22Rv1 (cell line): Measurements from ENCODE around the gene C12orf75.

ENCODE experiments used
- H3K27ac ChIP-seq: fragments of 450-650 bp; 2 replicates; pipeline ENCODE4 v1.5.1; 2017
- CTCF ChIP-seq: fragments of 450-650 bp; IDR thresholded peaks from 2 replicates; pipeline ENCODE4 v1.5.1; 2017; ENCODE audit warnings: mild to moderate bottlenecking
- ZFX ChIP-seq: fragments of 450-650 bp; IDR thresholded peaks from 2 replicates; pipeline ENCODE4 v1.6.1; 2017; ENCODE audit warnings: antibody characterized with exemption, borderline replicate concordance

C12orf75 gene

DNA sequence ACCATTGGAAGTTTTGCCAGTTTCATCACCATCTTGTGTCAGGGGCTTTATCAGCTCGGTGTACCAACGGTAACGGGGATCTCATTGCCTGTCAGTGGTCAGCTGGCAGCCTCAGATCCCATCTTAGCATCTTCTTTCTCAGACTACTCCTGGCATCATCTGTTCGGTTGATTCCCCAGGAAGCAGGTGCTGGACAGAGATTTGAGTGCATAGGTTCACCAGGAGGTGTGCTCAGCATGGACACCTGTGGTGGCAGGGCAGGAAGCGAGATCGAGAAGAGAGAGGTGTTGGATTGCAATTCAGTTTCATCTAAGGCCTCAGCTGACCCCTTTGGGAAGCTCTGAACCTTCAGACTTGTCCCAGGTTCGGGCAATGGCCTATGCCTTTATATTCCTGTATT, 76.0 kb downstream of the C12orf75 start:
- no peak for TF ChIP-seq CTCF
- TF ChIP-seq ZFX: no peak
- no peak overlapping the region for H3K27ac ChIP-seq

DNA sequence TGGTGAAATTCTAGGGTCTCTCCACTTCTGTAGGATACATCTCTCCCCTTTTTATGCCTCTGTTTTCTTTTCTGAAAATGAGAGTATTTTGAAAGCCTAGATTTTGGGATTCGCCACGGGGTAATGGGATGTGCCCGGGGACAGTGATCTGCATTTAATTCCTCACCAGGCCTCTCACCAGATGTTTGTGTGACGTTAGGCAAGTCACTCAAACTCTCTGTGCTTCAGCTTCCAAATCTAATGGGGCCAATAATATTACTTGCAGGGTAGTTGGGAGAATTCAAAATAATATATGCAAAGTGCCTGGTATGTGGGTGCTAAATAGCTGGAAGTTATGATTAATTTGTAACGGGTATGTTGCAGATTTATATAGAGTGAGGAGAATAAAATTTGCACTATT, 78.8 kb downstream of the C12orf75 start:
- no peak for TF ChIP-seq ZFX
- no peak for TF ChIP-seq CTCF
- no peak overlapping the region for H3K27ac ChIP-seq

DNA sequence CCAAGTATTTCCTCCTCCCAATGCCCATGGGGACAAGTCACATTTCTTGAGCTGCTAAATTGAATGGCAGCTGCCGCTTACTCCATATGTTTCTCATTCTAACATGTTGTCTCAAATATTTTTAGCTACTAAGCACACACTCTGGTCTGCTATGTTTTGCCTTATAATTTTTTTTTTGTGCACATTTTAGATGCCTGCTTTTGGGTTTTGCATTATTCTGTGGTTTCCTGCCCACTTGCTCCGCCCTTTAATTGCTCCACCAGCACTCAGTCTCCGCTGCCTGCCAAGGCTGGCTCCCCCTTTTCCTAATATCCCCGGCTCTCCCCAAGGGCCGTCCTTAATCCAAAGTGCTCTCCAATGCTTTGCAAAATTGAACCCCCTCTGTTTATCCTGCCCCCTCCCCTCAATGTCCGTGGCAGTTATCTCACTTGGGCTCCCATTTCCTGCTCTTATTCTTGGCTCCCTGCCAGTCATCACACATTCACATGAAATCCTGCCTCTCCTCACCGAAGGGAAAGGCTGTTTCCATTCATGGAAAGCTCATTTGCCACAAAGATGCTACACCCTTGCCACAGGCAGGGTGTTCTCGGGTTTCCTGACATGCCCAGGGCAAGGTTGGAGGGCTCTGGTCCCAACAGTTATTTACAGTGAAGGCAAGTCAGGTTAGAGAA, 79.4 kb downstream of the C12orf75 start:
- H3K27ac ChIP-seq: no peak overlapping the region
- no peak for TF ChIP-seq ZFX
- TF ChIP-seq CTCF: no peak

DNA sequence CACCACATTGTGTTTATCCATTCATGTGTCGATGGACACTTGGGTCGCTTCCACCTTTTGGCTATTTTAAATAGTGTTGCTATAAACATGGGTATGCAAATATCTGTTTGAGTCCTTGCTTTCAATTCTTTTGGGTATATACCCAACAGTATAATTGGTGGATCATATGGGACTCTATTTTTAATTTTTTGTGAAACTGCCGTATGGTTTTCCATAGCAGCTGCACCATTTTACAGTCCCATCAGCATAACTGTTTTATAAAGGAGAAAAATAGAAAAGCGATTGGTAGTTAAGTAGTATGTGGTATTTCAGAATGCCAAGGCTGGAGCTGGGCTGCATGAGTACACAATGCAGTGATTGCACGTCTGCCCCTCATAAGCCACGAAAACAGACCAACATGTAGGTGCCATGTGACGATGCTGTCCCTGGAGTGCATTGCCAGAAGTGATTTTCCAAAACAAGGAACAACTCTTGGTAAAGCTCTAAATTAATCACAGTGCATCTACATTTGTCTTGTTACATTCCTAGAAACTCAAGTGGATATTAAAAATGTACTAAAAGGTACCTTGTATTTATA, 83.5 kb downstream of the C12orf75 start:
- TF ChIP-seq ZFX: no peak
- TF ChIP-seq CTCF: no peak
- H3K27ac ChIP-seq: no peak overlapping the region

GRCh38 chr12:105417732-105418131, 87.2 kb downstream of the C12orf75 start:
- no peak for TF ChIP-seq CTCF
- TF ChIP-seq ZFX: no peak
- no peak overlapping the region for H3K27ac ChIP-seq

GRCh38 chr12:105418229-105418628, 87.7 kb downstream of the C12orf75 start:
- H3K27ac ChIP-seq: no peak overlapping the region
- TF ChIP-seq CTCF (no peak), ZFX (no peak)

DNA sequence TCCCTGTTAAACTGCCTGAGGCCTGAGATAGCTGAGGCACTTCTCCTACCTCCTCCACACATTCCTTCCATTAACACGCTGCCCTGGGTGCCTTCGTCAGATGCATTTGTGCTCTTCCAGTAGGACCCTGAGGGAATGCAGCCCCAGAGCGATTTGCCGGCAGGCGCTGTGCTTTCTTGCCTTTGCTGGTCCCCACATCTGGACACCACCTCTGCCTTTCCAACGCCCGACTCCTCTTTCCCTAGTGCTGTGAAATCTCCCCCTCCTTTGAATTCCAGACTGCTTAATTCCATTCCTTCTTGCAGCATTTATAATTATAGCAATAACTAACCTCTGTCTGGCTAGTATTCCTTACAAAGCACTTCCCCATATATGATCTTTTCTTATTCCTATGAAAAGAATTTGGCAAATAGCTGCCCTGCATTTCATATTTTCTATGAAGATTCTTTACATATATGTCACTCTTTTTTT, 88.4 kb downstream of the C12orf75 start:
- TF ChIP-seq CTCF: no peak
- H3K27ac ChIP-seq: no peak overlapping the region
